HG03469 (cell line): ENCODE measurements around the gene ALK.
"Not testable (repeated sequence)": the region's sequence is repeated elsewhere in the genome, so short reads cannot be mapped to it uniquely, and the experiment has no call there.

Source experiments
- ATAC-seq: cut with Tn5 transposase; IDR thresholded peaks from one replicate; pipeline ENCODE4 v1.9.1; 2021; ENCODE audit warnings: mild to moderate bottlenecking, moderate library complexity, moderate number of reproducible peaks; ENCODE audit not compliant: unreplicated experiment

The ALK gene

GRCh38 chr2:29844713-29845326 is 76.6 kb downstream of the ALK start:
- ATAC-seq, result no peak

DNA sequence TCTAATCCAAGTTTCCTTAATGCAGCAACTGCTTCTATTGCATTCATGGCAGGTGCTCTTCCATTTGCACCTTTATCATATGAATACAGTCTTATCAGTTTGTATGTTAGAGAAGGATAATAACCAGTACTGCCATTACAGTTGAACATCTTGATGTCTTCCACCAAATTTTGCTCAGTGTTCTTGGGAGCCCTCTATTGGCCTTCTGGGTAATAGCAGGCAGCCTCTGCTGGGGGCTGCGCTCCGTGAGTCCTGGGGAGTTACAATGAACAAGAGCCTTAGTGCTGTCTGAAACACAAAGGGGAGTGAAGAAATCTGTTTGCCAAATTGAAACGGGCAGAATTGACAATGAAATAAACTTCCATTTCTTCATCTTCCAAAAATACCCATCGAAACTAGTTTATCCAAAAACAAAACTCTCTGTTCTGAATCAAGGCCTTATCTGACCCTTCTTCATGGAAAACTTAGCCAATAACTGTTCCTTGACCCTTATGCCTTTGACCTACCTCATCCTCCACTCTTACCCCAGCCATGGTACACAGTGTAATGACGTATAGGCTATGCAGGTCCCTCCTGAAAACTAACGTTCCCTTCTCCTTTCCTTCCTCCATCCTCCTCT is 79.9 kb downstream of the ALK start:
- ATAC-seq, result no peak

GRCh38 chr2:29839306-29839705 is 82.1 kb downstream of the ALK start:
- ATAC-seq, result no peak

- ATAC-seq, result no peak
Measured at GRCh38 chr2:29837925-29838324, 83.5 kb downstream of the ALK start.

DNA sequence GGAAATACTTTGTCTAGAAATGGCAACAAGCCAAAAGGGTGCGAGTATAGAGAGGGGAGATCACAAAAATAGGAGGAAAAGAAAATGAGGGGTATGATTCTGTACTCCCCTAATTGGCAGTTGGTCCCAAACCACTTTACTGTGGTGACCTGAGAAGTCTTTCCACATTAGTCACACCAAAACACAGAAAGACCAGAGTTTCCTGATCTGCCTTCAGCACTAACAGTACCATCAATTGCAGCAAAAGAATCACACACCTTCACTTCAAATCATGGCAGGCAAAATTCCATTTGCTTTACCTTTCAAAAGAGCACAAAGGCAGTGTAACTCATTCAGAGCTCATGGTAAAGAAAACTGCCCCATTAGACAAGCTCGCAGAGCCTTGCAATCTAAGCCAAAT is 86.8 kb downstream of the ALK start:
- ATAC-seq, result no peak

- no peak for ATAC-seq
Measured at GRCh38 chr2:29834036-29834540, 87.3 kb downstream of the ALK start.

DNA sequence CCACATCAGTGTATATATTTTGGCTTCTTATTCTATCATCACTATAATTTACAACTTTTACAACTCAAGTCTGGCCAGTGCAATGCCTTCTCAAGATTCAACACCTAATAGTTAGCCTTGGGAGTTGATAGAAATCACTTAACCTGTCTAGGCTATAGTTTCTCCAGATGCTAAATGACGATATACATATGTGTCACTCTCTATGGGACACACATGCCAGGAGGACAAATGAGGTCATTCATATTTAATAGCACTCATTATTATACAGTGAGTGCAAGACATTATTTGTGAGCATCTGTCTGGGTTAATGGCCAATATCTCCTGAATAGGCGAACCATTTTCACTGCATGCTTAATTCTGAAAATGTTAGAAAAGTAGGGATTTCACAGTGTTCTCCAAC is 89.8 kb downstream of the ALK start:
- no peak for ATAC-seq

DNA sequence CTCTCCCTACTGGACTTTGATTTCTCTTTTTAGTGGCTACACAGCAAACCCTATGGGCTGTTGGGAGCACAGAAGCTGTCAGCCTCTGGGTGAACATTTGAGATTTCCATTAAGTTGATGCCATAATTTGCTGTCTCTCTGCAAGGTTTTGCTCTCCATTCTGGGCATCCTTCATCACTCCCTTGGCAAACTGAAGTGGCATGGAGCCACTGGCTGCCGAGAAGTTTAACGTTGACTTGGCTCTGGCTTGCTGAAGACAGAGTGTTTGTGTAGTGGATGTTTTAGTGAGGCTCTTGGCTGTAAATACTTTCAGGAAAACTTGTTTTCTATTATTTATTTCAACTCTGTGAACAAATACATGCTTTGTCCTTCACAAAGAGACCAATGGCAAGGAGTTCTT is 91.5 kb downstream of the ALK start:
- ATAC-seq, result no peak

GRCh38 chr2:29824145-29824544 is 97.2 kb downstream of the ALK start:
- ATAC-seq, result not testable (repeated sequence)

GRCh38 chr2:29821591-29821990 is 99.8 kb downstream of the ALK start:
- no peak for ATAC-seq

- no peak for ATAC-seq
Measured at GRCh38 chr2:29819570-29819969, 101.8 kb downstream of the ALK start.

DNA sequence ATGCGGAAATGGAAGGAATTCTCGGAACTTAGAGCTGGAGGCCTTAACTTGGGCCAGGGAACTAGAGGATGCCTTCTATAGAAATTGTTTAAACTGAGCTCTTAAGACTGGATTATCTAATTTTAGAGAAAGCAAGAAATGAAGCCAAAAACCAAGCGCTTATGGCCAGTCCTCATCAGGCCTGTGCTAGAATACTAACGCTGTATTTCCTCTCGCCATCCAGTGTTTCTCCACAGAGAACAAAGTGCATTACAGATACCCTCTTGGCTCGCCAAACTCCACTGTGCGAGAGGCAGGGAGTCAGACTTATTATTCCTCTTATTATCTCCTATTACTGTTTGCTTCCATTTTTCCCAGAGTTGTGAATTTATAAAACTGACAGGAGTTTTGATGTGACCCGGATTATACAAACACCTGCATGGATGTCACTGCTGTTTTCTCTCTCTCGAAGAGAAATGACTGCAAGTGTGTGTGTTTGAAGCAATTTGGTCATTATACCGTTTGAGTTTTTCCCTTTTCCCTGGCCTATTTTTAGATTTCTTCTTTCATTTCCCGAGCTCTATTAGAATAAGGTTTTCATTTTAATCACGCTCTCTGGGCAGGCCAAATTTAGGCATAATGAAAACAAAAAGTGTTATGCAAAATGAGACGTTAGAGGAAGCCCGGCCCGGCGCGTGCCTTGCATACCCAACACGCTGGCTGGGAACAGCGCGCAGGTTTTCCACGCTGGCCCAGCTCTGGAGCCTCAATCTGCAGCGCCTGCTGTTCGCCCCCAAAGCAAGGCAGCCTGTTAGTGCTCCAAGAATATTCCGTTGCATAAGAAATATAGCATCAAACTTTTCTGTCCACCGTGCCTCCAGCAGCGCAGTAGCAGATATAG is 103.3 kb downstream of the ALK start:
- no peak for ATAC-seq

GRCh38 chr2:29817299-29817698 is 104.1 kb downstream of the ALK start:
- ATAC-seq, result no peak

GRCh38 chr2:29816651-29817050 is 104.7 kb downstream of the ALK start:
- ATAC-seq, result no peak

DNA sequence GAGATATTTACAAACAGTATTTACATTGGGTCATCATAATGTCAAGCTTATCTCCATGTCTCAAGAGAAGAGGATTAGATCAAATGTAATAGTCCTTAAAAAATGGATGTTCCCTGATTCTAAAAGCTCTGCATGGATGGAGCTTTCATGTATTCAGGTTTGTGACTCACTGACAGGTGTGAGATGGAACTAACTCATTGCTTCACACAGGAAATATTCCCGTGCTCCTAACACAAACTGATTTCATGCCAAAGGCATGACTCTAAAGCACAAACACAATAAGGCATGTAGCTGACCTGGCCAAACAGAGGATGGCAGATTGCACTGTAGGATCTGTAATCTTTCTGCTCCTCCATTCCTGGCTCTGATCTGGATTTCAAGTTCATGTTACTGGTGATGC is 110.0 kb downstream of the ALK start:
- ATAC-seq, result no peak

GRCh38 chr2:29810956-29811355 is 110.4 kb downstream of the ALK start:
- no peak for ATAC-seq

- no peak for ATAC-seq
Measured at GRCh38 chr2:29808321-29808720, 113.1 kb downstream of the ALK start.

DNA sequence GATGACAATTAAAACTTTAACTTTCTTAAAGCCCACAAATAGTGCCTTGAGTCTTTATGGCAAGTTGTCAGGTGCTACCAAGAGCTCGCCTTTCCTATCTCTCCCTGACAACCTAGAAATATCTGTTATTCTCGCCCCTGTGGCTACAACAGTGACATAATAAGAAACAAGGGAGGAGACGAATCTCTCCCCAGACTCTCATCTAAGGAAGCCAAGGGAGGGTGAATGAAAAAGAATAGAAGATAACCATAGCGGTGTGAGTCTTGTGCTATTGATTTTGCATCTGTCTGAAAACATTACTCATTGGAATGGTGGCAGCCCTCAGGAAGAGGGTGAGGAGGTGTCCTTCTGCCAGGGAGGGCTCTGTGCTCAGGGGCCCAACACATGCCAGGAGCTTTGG is 114.3 kb downstream of the ALK start:
- ATAC-seq, result no peak

- ATAC-seq, result no peak
Measured at GRCh38 chr2:29806461-29806860, 114.9 kb downstream of the ALK start.

- no peak for ATAC-seq
Measured at GRCh38 chr2:29804671-29805070, 116.7 kb downstream of the ALK start.

GRCh38 chr2:29803537-29803936 is 117.8 kb downstream of the ALK start:
- ATAC-seq, result no peak

DNA sequence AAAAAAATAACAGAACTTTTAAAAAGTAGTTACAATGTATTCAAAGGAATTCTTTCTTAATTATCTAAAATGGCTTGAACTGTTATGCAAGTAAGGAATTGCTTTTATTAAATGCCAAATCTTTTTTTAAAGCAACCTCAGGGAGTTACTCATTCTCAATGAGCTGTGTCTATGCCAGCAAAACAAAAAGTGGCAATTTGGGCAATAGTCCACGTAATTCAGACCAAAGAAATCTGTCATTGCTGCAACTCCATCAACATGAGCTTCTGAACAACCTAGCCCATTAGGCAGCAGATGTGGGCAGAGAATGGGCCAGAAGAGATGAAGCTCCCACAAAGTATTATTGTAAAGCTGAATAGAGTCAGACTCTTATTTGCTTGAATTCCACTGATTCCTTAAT is 118.4 kb downstream of the ALK start:
- no peak for ATAC-seq
